IPS-NIHi11 (cell line): ENCODE data around the gene YOD1.
A peak's percentile ranks its signal among the peaks of the same experiment; 100 is the strongest.

Experiments
- DNase-seq: peaks from one replicate; pipeline ENCODE4 v3.0.0; 2012; ENCODE audit warnings: mixed read lengths, low spot score

Gene YOD1

DNA sequence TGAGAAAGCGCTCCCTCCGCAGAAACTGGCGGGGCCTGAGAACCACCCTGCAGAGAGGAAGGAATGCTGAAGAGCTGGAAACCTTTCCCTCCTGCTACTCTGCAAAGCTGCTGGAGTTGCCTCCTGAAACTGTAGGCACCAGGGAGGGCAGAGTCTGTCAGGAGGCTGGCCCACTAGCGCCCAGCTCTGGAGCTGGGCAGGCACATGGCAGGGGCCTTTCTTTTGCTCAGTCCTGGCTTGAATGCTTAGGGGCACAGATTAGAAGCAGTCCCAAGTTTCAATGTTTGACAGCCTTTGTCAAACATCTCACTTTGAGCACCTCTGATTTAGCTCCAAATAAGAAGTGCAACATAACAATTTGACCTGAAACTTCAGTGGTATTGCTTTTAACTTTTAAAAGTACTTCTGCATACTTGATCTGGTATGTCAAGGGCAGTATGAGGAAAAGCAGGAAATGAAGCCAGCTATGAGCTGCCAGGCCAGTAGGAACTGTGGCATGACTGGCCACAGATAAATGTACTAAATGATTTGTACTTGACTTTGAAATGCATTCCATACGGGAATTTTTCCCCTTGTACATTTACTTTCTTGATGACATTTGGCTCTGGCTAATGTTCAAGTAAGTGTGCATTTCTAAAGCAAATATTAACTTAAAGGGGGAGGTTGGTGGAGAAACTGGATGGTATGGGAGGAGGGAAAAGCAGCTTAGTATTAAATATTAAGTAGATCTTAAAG is 25.7 kb downstream of the YOD1 start:
- DNase-seq, result no peak

GRCh38 chr1:207024202-207025145 is 26.5 kb downstream of the YOD1 start:
- peak; percentile 50 for DNase-seq

DNA sequence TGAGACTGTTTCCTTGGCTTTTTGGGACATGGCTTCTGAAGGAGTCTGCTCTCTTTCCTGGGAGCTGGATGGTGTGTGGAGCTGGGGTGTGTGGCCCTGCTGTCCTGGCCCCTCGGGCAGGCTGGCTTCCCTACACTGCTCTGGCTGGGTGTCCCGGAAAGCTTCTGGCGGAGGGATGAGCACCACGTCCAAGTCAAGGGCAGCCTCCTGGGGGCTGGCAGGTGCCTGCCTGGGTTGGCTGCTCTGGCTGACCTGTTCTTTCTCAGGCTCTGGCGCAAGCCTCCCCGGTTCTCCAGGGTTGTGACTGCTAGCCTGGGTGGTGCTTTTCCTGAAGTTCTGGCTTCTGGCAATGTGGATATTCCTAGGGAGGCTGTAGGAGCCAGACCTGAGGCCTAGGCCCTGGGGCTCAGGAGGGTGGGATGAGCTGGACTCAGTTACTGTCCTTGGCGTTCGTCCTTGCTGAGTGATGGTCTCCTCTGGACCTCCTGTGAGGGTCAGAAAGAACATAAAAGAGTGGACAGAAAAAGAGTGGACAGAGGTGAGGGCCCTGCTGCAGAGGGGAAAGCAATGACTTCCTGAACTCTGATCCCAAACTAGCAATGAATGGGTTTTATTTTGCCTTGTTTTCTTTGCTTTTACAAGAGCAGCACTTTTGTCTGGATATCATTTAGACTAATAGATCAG is 27.9 kb downstream of the YOD1 start:
- DNase-seq, result no peak

GRCh38 chr1:207021876-207022596 is 29.0 kb downstream of the YOD1 start:
- no peak for DNase-seq

- DNase-seq, result no peak
Measured at GRCh38 chr1:207021139-207021861, 29.7 kb downstream of the YOD1 start.

DNA sequence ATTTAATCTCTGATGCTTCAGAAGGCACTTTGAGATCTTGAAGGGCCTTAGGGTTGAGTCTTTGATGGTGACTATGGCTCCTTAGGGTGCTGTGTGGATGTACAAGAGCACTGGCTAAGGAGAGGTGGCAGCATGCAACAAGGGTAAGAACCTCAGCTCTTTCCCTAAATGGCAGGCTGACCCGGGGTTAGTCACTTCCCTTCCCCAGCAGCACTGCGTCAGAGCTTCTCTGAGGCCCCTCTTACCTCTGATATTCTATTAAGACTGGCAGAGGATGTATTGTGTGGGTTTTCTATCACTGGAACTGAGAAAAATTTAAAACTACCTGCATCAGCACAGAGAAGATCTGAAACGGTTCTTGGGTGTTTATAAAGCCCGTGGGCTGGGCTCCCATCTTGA is 30.3 kb downstream of the YOD1 start:
- DNase-seq, result no peak

- DNase-seq, result no peak
Measured at GRCh38 chr1:207020065-207020708, 30.8 kb downstream of the YOD1 start.

DNA sequence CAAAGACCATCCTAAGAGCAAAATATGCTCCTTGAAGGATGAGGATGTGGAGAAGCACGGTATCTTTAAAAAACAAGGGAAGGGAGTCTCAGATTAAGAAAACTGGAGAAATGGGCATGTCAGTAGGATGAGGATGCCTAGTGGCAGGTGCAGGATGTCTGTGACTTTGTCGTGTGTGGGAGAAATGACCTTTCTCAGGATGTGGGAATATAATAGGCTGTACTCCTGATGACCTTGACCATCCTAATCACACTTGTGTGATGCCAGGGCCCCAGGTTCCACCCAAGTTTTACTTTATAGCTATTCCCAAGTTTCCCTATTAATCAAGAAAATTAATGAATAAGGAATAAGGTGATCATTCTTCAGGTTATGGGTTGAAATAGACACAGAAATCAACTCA is 31.3 kb downstream of the YOD1 start:
- DNase-seq, result no peak

- no peak for DNase-seq
Measured at GRCh38 chr1:207019161-207019560, 31.8 kb downstream of the YOD1 start.

DNA sequence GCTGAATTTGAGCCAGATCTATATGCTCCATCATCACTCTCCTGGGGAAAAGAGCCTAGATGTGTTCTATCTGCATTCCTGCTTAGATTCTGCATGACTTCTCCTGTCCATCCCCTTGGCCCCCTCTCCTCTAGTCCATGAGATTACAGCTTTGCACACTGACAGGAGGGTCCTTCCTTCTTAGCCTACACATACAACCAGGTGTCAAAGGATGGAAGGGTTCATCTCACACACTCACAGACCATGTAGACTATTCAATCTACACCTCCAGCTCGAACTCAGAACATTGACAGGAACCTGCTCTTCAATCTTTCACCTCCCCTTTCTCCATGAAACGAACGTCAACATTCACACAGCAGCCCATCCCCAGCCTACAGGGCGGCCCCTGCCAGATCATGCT is 32.3 kb downstream of the YOD1 start:
- DNase-seq, result no peak

DNA sequence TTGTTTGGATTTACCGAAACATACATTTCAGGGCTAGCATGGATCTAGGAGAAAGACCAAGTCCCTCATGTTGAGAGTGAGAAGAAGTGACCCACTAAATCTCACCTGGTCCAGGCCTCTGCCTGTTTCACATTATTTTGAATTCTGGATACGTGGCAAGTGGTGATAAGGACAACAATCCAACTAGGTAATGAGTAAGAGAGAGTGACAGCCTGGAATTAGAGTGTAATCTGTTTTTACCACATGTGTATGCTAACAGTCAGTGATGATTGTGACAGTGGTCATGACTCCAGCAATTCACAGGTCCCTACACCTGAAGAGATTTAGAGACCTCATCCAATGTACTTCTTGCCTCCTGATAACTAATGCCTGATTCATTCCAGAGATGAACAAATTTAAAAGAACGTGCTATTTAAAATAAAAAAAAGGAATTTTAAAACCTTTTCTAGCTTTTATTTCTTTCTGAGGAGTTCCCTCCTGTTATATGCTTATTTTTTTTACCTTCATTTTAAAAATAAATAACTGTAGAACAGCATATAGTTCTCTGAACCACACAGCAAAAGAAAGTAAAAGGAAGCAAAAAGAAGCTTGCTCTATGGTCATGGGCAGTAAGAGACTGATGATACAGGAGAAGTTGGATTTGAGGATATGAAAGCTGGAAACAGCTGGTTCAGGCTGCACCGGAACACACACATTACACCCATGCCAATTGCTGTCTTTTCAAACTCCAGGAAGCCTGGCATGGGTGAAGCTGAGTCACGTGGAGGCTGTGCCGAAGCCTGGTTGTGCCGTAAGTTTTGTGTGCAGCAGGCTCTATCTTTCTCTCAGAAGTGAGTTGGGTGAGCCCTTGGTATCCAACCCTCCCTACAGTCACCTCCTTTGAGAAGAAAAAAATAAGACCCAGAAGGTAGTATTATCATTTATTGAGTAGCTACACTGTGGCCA is 33.1 kb downstream of the YOD1 start:
- no peak for DNase-seq

- DNase-seq, result no peak
Measured at GRCh38 chr1:207015791-207016190, 35.2 kb downstream of the YOD1 start.

DNA sequence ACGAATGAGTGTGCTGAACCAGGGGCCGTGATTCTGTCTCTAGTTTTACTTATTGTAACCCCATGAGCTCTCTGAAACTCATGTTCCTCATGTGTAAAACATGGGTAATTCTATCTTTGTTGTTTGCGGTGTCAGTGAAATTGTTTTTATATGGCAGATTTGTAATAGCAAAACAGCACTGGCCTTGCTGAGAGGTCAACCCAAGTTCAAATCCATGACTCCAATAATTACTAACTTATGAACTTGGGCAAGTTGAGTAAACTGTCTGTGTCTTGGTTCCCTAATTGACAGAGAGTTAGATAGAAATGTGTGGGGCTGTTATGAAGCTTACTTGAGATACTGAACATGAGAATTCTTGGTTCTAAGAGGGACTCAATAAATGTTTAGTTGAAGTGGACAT is 36.3 kb downstream of the YOD1 start:
- DNase-seq, result no peak

DNA sequence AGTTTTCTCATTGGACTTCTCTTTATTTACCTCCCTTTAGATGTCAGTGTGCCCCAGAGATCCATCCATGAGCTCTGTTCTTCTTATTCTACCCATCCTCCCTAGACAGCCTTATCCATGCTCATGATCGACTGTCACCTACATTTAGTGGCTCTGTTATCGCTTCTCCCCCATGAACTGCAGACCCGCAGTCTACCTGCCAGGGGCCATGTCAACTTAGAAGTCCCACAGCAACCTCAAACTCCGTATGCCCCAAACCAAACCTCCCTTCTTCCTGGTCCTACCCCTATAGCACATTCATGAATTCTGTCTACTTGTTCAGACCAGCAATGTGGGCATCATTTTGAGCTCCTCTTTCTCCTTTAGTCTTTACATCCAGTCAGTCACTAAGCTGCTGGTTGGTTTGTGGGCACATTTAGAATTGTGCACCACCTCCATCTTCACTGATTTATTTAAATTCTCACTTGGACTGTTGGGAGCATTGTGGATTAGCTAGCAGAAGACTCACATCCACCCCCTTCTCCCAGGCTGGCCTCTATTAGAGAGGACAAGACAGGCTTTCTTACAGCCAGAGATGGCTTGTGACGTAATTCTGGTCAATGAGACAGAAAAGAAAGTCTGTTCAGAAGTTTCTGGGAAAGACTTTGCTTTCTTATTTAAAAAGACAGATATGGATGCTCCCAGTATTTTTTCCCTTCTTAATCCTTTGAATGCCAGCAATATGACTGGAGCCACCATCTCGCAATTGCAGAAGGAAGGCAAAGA is 37.5 kb downstream of the YOD1 start:
- DNase-seq, result no peak

DNA sequence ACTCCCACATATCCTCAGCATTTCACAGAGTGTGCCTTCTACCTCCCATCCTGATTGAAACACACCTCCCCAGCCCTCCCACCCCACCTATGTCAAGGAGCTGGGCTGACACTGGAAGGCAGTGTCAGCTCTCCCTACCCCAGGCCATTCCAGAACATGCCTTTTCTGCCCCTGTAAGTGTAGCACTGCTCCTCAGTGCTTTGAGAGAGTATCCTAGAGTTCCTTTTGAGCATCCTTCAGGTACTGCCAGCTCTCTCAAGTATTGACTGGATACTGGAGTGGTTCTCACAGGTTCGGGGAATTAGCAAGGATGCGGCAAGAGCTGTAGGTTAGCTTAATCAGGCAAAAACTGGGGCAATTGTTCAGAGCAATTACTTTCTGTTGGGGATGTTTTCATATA is 40.3 kb downstream of the YOD1 start:
- DNase-seq, result no peak

GRCh38 chr1:207009945-207010344 is 41.1 kb downstream of the YOD1 start:
- no peak for DNase-seq

DNA sequence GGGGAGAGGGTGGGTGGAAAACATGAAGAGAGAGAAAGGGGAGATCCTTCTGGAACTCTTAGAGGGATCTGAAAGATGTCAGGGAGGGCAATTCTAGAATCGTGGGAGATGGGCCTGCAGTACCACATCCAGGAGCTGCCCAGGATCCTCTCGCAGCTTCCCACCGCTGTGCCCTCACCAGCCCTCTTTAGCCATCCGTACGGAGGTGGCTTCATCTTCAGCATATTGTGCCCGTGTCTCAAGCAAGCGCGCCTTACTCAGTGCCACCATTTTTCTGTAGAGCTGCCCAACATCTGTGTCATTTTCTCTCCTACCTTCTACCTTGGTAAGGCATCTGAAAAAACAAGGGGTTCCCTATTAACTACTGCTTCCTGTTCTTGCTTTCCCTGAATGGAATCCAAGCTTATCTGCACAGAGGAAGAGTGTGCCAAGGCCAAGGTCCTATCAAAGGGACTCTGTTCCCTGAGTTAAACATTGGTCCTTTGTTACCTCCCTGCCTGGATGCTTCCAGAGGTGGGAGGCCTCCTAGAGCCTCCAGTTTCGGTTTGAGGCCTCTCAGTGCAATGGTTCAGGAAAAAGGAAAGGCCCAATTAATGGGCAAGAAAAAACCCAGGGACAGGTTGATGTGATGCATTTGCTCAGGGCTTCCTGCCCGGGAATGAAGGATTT is 41.7 kb downstream of the YOD1 start:
- DNase-seq, result no peak

DNA sequence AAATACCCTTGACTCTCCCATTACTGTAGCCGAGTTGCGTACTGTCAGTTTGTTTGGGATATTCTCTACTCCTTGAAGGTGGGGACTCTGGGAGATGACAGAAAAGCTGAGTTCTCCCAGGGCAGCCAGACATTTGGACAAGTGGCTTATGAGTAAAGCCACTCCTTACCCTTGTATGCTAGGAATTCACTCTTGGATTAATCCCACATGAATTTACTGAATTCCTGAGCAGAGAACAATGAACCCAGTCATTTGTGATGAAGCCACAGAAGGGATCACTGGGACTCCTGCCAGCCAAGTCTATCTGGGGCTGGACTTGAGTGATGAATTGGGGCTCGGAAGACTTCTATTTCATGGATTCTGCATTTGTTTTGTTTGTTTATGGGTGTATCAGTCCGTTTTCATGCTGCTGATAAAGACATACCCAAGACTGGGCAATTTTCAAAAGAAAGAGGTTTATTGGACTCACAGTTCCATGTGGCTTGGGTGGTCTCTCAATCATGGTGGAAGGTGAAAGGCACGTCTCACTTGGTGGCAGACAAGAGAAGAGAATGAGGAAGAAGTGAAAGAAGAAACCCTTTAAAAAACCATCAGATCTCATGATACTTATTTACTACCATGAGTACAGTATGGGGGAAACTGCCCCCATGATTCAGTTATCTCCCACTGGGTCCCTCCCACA is 43.5 kb downstream of the YOD1 start:
- peak; percentile 41 for DNase-seq
